22Rv1 (cell line): ENCODE results near the gene SETD9.

Source experiments
- H3K27ac ChIP-seq: fragments of 450-650 bp; 2 replicates; pipeline ENCODE4 v1.5.1; 2017
- CTCF ChIP-seq: fragments of 450-650 bp; IDR thresholded peaks from 2 replicates; pipeline ENCODE4 v1.5.1; 2017; ENCODE audit warnings: mild to moderate bottlenecking
- ZFX ChIP-seq: fragments of 450-650 bp; IDR thresholded peaks from 2 replicates; pipeline ENCODE4 v1.6.1; 2017; ENCODE audit warnings: antibody characterized with exemption, borderline replicate concordance

SETD9 gene

GRCh38 chr5:56909294-56910209 lies at the start of gene SETD9:
Gene SETD9, plus strand, starts transcription at chr5:56909596. Its CDS starts 50 bp downstream, at chr5:56909646.
- TF ChIP-seq ZFX (no peak), CTCF (no peak)
- H3K27ac ChIP-seq = peak within 1 kb of the TSS; percentile 87

- no peak for TF ChIP-seq ZFX
- TF ChIP-seq CTCF = no peak
- no peak overlapping the region for H3K27ac ChIP-seq
Measured at GRCh38 chr5:56861893-56862485, 47.4 kb upstream of the SETD9 start.

GRCh38 chr5:56862909-56863308 lies 46.5 kb upstream of the SETD9 start:
- H3K27ac ChIP-seq = no peak overlapping the region
- TF ChIP-seq CTCF (no peak), ZFX (no peak)

- TF ChIP-seq ZFX (no peak), CTCF (no peak)
- no peak overlapping the region for H3K27ac ChIP-seq
Measured at GRCh38 chr5:56871777-56872176, 37.6 kb upstream of the SETD9 start.

GRCh38 chr5:56873056-56873455 lies 36.3 kb upstream of the SETD9 start:
- TF ChIP-seq CTCF (no peak), ZFX (no peak)
- no peak overlapping the region for H3K27ac ChIP-seq

- TF ChIP-seq ZFX = no peak
- no peak overlapping the region for H3K27ac ChIP-seq
Measured at GRCh38 chr5:56876327-56876726, 33.1 kb upstream of the SETD9 start.

- TF ChIP-seq CTCF (no peak), ZFX (no peak)
- no peak overlapping the region for H3K27ac ChIP-seq
Measured at GRCh38 chr5:56881571-56881970, 27.8 kb upstream of the SETD9 start.
